ENCODE results near the gene CEP41. TPM values are rescaled to one million over a fixed set of nuclear protein-coding genes. Genes with fewer than 3 reads are reported as not detected.

The CEP41 gene
- polyA plus RNA-seq, 1 donor from 2014 or later, result 47.0 TPM

GRCh38 chr7:130417213-130417612, 23.6 kb downstream of the CEP41 start:
- Histone ChIP-seq H3K79me2 (replicated peaks; ENCODE audit: insufficient read depth, low read length) (peaks cover 9% of the 10 kb centered on the region), H4K20me1 (ENCODE audit: insufficient read depth) (no peaks in the 10 kb centered on the region), H3K27ac (ENCODE audit: low read length) (no peak overlapping the region), H3F3A (ENCODE audit: insufficient read depth, low read length, poor library complexity, severe bottlenecking) (no peaks in the 10 kb centered on the region), H3K9me3 (ENCODE audit: low read length) (no peaks in the 10 kb centered on the region), H3K4me2 (ENCODE audit: low read length) (no peak overlapping the region), H3K36me3 (ENCODE audit: insufficient read depth, low read length) (no peaks in the 10 kb centered on the region), H3K9ac (ENCODE audit: low read length) (no peak overlapping the region), H3K4me3 (ENCODE audit: low read length) (no peak overlapping the region), H2AFZ (ENCODE audit: low read depth, low read length) (no peak overlapping the region), H3K27me3 (ENCODE audit: insufficient read depth, low read depth, low read length) (no peaks in the 10 kb centered on the region), H3K9me2 (ENCODE audit: insufficient read depth, low read length) (no peaks in the 10 kb centered on the region)
- no peak for TF ChIP-seq EZH2 (IDR thresholded peaks at IDR 0.05; ENCODE audit: borderline replicate concordance, insufficient read depth, low read length, poor library complexity, severe bottlenecking)
- TF ChIP-seq TAF1 (IDR thresholded peaks at IDR 0.05; ENCODE audit: low read depth), result no peak
- TF ChIP-seq MXI1 (conservative IDR thresholded peaks at IDR 0.05; ENCODE audit: poor library complexity, severe bottlenecking), result no peak

GRCh38 chr7:130415006-130415405, 25.8 kb downstream of the CEP41 start:
- H3K36me3 ChIP-seq (ENCODE audit: insufficient read depth, low read length), result no peaks in the 10 kb centered on the region
- H3K27ac ChIP-seq (ENCODE audit: low read length), result no peak overlapping the region
- H3F3A ChIP-seq (ENCODE audit: insufficient read depth, low read length, poor library complexity, severe bottlenecking), result no peaks in the 10 kb centered on the region
- H3K9me2 ChIP-seq (ENCODE audit: insufficient read depth, low read length), result no peaks in the 10 kb centered on the region
- no peak overlapping the region for H3K4me2 ChIP-seq (ENCODE audit: low read length)
- H3K9me3 ChIP-seq (ENCODE audit: low read length), result no peaks in the 10 kb centered on the region
- H3K4me3 ChIP-seq (ENCODE audit: low read length), result no peak overlapping the region
- H3K27me3 ChIP-seq (ENCODE audit: insufficient read depth, low read depth, low read length), result no peaks in the 10 kb centered on the region
- H3K9ac ChIP-seq (ENCODE audit: low read length), result no peak overlapping the region
- H3K79me2 ChIP-seq (replicated peaks; ENCODE audit: insufficient read depth, low read length), result no peaks in the 10 kb centered on the region
- H2AFZ ChIP-seq (ENCODE audit: low read depth, low read length), result no peak overlapping the region
- no peaks in the 10 kb centered on the region for H4K20me1 ChIP-seq (ENCODE audit: insufficient read depth)
- TF ChIP-seq RAD21 (conservative IDR thresholded peaks at IDR 0.05) (no peak), CTCF (IDR thresholded peaks at IDR 0.05; ENCODE audit: poor library complexity, severe bottlenecking) (no peak), EP300 (conservative IDR thresholded peaks at IDR 0.05; ENCODE audit: poor library complexity, severe bottlenecking) (no peak), TAF1 (IDR thresholded peaks at IDR 0.05; ENCODE audit: low read depth) (no peak), EZH2 (IDR thresholded peaks at IDR 0.05; ENCODE audit: borderline replicate concordance, insufficient read depth, low read length, poor library complexity, severe bottlenecking) (no peak), SMC3 (conservative IDR thresholded peaks at IDR 0.05; ENCODE audit: poor library complexity) (no peak), MXI1 (conservative IDR thresholded peaks at IDR 0.05; ENCODE audit: poor library complexity, severe bottlenecking) (no peak), POLR2AphosphoS5 (IDR thresholded peaks at IDR 0.05) (no peak), REST (IDR thresholded peaks at IDR 0.05; ENCODE audit: borderline replicate concordance) (no peak)

Measured in neural cell (in vitro differentiated cells).